Ishikawa (cell line): Measurements from ENCODE around the gene MYOCD.

Experiments used
- CEBPB ChIP-seq: IDR thresholded peaks from 2 replicates; pipeline ENCODE4 v1.6.1; 2012
- CREB1 ChIP-seq: IDR thresholded peaks from 2 replicates; pipeline ENCODE4 v1.6.1; 2012; ENCODE audit warnings: low read depth
- EGR1 ChIP-seq: IDR thresholded peaks from 2 replicates; pipeline ENCODE4 v1.6.1; 2012
- EP300 ChIP-seq: IDR thresholded peaks from 2 replicates; pipeline ENCODE4 v1.6.1; 2012; ENCODE audit warnings: borderline replicate concordance
- FOXM1 ChIP-seq: IDR thresholded peaks from 2 replicates; pipeline ENCODE4 v1.6.1; 2012; ENCODE audit warnings: low read depth, borderline replicate concordance
- MAX ChIP-seq: IDR thresholded peaks from 2 replicates; pipeline ENCODE4 v1.6.1; 2012
- NFIC ChIP-seq: IDR thresholded peaks from 2 replicates; pipeline ENCODE4 v1.6.1; 2012
- RAD21 ChIP-seq: IDR thresholded peaks from 2 replicates; pipeline ENCODE4 v1.6.1; 2012; ENCODE audit warnings: low read depth
- REST ChIP-seq: IDR thresholded peaks from 2 replicates; pipeline ENCODE4 v1.6.1; 2012; ENCODE audit warnings: low read depth, mild to moderate bottlenecking
- TAF1 ChIP-seq: IDR thresholded peaks from 2 replicates; pipeline ENCODE4 v1.6.1; 2012; ENCODE audit warnings: low read depth, mild to moderate bottlenecking
- TCF12 ChIP-seq: IDR thresholded peaks from 2 replicates; pipeline ENCODE4 v1.6.1; 2012; ENCODE audit warnings: low read depth
- TEAD4 ChIP-seq: IDR thresholded peaks from 2 replicates; pipeline ENCODE4 v1.6.1; 2012
- USF1 ChIP-seq: IDR thresholded peaks from 2 replicates; pipeline ENCODE4 v1.6.1; 2012
- YY1 ChIP-seq: IDR thresholded peaks from 2 replicates; pipeline ENCODE4 v1.6.1; 2012; ENCODE audit warnings: low read depth
- ZBTB7A ChIP-seq: IDR thresholded peaks from 2 replicates; pipeline ENCODE4 v1.6.1; 2012; ENCODE audit warnings: low read depth

MYOCD gene

GRCh38 chr17:12632785-12633184, 32.9 kb upstream of the MYOCD start:
- TF ChIP-seq TAF1 (no peak), CEBPB (no peak), REST (no peak), EGR1 (no peak), NFIC (no peak), MAX (no peak), TEAD4 (no peak), USF1 (no peak), ZBTB7A (no peak), YY1 (no peak), RAD21 (no peak), CREB1 (no peak), TCF12 (no peak), EP300 (no peak), FOXM1 (no peak)

GRCh38 chr17:12634789-12635414, 30.8 kb upstream of the MYOCD start:
- TF ChIP-seq EGR1 (no peak), USF1 (no peak), ZBTB7A (no peak)

GRCh38 chr17:12637015-12637414, 28.7 kb upstream of the MYOCD start:
- TF ChIP-seq EP300 = no peak
- TF ChIP-seq CREB1 = no peak
- TF ChIP-seq EGR1 = no peak

- TF ChIP-seq FOXM1 = no peak
- no peak for TF ChIP-seq CREB1
- no peak for TF ChIP-seq REST
- no peak for TF ChIP-seq TEAD4
These were observed 27.7 kb upstream of the MYOCD start for GRCh38 chr17:12637745-12638651.

GRCh38 chr17:12640364-12640763, 25.3 kb upstream of the MYOCD start:
- no peak for TF ChIP-seq EP300
- TF ChIP-seq NFIC = no peak
- TF ChIP-seq USF1 = no peak
- no peak for TF ChIP-seq TCF12
- no peak for TF ChIP-seq FOXM1

- TF ChIP-seq CREB1 (no peak), ZBTB7A (no peak), EGR1 (no peak), TEAD4 (no peak)
These were observed 24.6 kb upstream of the MYOCD start for GRCh38 chr17:12641084-12641483.

- TF ChIP-seq REST = no peak
- TF ChIP-seq CEBPB = no peak
- TF ChIP-seq TAF1 = no peak
- TF ChIP-seq RAD21 = no peak
- no peak for TF ChIP-seq EP300
- TF ChIP-seq USF1 = no peak
- no peak for TF ChIP-seq MAX
- no peak for TF ChIP-seq FOXM1
- TF ChIP-seq NFIC = no peak
These were observed 23.7 kb upstream of the MYOCD start for GRCh38 chr17:12642034-12642433.
